ENCODE results near the gene PKHD1. TPM values are rescaled to one million over a fixed set of nuclear protein-coding genes. Genes with fewer than 3 reads are reported as not detected.

PKHD1 gene
- total and polyA plus RNA-seq, 2 of the 8 experiments (the other 6 are each of a cell fraction or from before 2014, with no cell fraction given), result 0.06 to 0.09 TPM

DNA sequence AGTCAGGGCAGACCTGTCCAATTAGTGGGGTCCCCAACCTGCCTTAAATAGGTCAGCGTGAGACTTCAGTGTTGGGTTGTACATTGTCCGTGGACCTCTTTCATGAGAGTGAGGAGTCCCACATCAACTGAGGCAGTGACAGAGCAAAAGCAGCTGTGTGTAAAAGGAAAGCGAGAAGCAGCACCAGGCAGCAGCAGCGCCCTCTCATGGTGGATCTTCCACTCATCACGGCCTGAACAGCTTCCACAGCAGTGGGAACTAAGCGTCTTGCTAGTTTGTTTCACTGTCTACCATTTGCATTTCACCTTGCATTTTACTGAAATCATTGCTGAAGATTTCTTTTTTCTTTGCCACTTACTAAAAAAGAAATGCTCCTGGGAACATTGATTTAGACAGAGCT lies 333.8 kb downstream of the PKHD1 start:
- FAIRE-seq, result peak; percentile 90
- H3K36me3 ChIP-seq (ENCODE audit: control insufficient read depth in 2 of 4, insufficient read depth in 4 of 4, low read length in 3 of 4), result no peaks in the 10 kb centered on the region
- POLR2A ChIA-PET (ENCODE audit: partially characterized antibody), result interaction anchor here (0.6 kb wide), 1 partner anchor 936 kb away, joined by 3 read pairs; no protein-coding TSS in a partner anchor
- H2BK15ac ChIP-seq (ENCODE audit: low read length), result no peak overlapping the region
- no peak overlapping the region for H3K56ac ChIP-seq (replicated peaks; ENCODE audit: insufficient read length, low read depth, low read length)
- no peaks in the 10 kb centered on the region for H3K4me1 ChIP-seq (replicated peaks in 1 of 4; ENCODE audit: control insufficient read depth in 3 of 4, insufficient read depth in 4 of 4, low read length in 3 of 4)
- DNase-seq (ENCODE audit: low read depth in 1 of 2, low spot score in 2 of 2), result peak; percentile 39 to 82
- H2BK5ac ChIP-seq (ENCODE audit: low read depth, low read length), result no peak overlapping the region
- no peaks in the 10 kb centered on the region for H3K79me1 ChIP-seq (ENCODE audit: low read depth, low read length)
- H3K4me3 ChIP-seq (ENCODE audit: extremely low read depth in 1 of 4, insufficient read depth in 2 of 4, low read depth in 3 of 4, low read length in 4 of 4), result no peak overlapping the region
- H3K9ac ChIP-seq (replicated peaks in 1 of 4; ENCODE audit: extremely low read depth in 1 of 4, low read depth in 3 of 4, low read length in 3 of 4), result no peak overlapping the region
- no peak overlapping the region for H3K27ac ChIP-seq (ENCODE audit: low read depth, low read length)
- no peaks in the 10 kb centered on the region for H3K27me3 ChIP-seq (replicated peaks in 1 of 4; ENCODE audit: control insufficient read depth in 3 of 4, extremely low read depth in 1 of 4, insufficient read depth in 3 of 4, low read length in 3 of 4)
- no peak overlapping the region for H3K23ac ChIP-seq (ENCODE audit: insufficient read length)
- no peaks in the 10 kb centered on the region for H3K79me2 ChIP-seq (ENCODE audit: control insufficient read depth in 1 of 2, insufficient read depth in 2 of 2, low read length in 2 of 2)
- whole genome bisulfite sequencing, 2 experiments (ENCODE audit: extremely low coverage in 1 of 2, insufficient coverage in 1 of 2, insufficient read length in 1 of 2, insufficient replicate concordance in 2 of 2, low coverage in 1 of 2, low lambda C conversion rate in 2 of 2, missing lambda C conversion rate in 1 of 2), result 18% methylated on average over 6 of the region's 6 CpGs; no CpG with 5 or more reads in 1 of the 2 experiments
- no peak overlapping the region for H4K91ac ChIP-seq (replicated peaks; ENCODE audit: insufficient read length, low read length)
- peak overlapping the region; percentile 66; the same call in 1 of the 2 replicates for H2AFZ ChIP-seq (ENCODE audit: low read length)
- H2AK5ac ChIP-seq (ENCODE audit: low read depth, low read length), result no peak overlapping the region
- no peak overlapping the region for H2BK20ac ChIP-seq (ENCODE audit: low read length)
- no peaks in the 10 kb centered on the region for H3K23me2 ChIP-seq (ENCODE audit: low read depth, low read length)
- no peak overlapping the region for H3K4me2 ChIP-seq (ENCODE audit: insufficient read depth in 1 of 2, low read depth in 2 of 2, low read length in 2 of 2)
- H2BK12ac ChIP-seq (ENCODE audit: low read depth, low read length), result no peak overlapping the region
- H2BK120ac ChIP-seq (replicated peaks; ENCODE audit: low read depth, low read length), result no peak overlapping the region
- no peak overlapping the region for H4K8ac ChIP-seq (ENCODE audit: extremely low read depth, insufficient read depth, low read length)
- H4K20me1 ChIP-seq (replicated peaks in 1 of 2; ENCODE audit: control insufficient read depth in 1 of 2, insufficient read depth in 2 of 2, low read length in 2 of 2), result no peaks in the 10 kb centered on the region
- H4K5ac ChIP-seq (ENCODE audit: insufficient read length, low read depth, low read length), result no peak overlapping the region
- H3K4ac ChIP-seq (replicated peaks; ENCODE audit: insufficient read length, low read depth, low read length), result no peak overlapping the region
- H3K14ac ChIP-seq (ENCODE audit: insufficient read length), result no peak overlapping the region
- H3K9me3 ChIP-seq (ENCODE audit: insufficient read depth in 2 of 2, low read depth in 1 of 2, low read length in 1 of 2), result no peaks in the 10 kb centered on the region
- no peak overlapping the region for H3K18ac ChIP-seq (ENCODE audit: extremely low read depth, low read length)
- CTCF ChIA-PET (ENCODE audit: partially characterized antibody), result interaction anchor here (0.7 to 3.4 kb wide), 42 partner anchors 8 to 936 kb away, joined by 3 to 17 read pairs (median 4); no protein-coding TSS in a partner anchor
- peak; percentile 9; the same call in 1 of the 2 replicates for TF ChIP-seq BACH1 (IDR thresholded peaks at IDR 0.05; ENCODE audit: low read length)
- no peak for TF ChIP-seq SIN3A (conservative IDR thresholded peaks at IDR 0.05 in 1 of 2, IDR thresholded peaks at IDR 0.05 in 1 of 2; ENCODE audit: low read depth in 1 of 2, low read length in 2 of 2)
- TF ChIP-seq, protein P1, sequence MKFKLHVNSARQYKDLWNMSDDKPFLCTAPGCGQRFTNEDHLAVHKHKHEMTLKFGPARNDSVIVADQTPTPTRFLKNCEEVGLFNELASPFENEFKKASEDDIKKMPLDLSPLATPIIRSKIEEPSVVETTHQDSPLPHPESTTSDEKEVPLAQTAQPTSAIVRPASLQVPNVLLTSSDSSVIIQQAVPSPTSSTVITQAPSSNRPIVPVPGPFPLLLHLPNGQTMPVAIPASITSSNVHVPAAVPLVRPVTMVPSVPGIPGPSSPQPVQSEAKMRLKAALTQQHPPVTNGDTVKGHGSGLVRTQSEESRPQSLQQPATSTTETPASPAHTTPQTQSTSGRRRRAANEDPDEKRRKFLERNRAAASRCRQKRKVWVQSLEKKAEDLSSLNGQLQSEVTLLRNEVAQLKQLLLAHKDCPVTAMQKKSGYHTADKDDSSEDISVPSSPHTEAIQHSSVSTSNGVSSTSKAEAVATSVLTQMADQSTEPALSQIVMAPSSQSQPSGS (IDR thresholded peaks at IDR 0.05; ENCODE audit: low read length), result no peak
- no peak for TF ChIP-seq MAFK (IDR thresholded peaks at IDR 0.05; ENCODE audit: low read depth, low read length)
- no peak for TF ChIP-seq TBP (IDR thresholded peaks at IDR 0.05; ENCODE audit: low read depth, low read length)
- TF ChIP-seq CHD1 (IDR thresholded peaks at IDR 0.05; ENCODE audit: low read depth, low read length), result no peak
- TF ChIP-seq, protein P2, sequence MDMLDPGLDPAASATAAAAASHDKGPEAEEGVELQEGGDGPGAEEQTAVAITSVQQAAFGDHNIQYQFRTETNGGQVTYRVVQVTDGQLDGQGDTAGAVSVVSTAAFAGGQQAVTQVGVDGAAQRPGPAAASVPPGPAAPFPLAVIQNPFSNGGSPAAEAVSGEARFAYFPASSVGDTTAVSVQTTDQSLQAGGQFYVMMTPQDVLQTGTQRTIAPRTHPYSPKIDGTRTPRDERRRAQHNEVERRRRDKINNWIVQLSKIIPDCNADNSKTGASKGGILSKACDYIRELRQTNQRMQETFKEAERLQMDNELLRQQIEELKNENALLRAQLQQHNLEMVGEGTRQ (IDR thresholded peaks at IDR 0.05; ENCODE audit: low read length), result no peak
- TF ChIP-seq EGR1 (IDR thresholded peaks at IDR 0.05; ENCODE audit: borderline replicate concordance, low read depth, low read length), result no peak
- TF ChIP-seq RNF2 (IDR thresholded peaks at IDR 0.05; ENCODE audit: borderline replicate concordance, low read depth, low read length, missing control alignments, poor library complexity, severe bottlenecking), result no peak
- TF ChIP-seq TCF12 (IDR thresholded peaks at IDR 0.05; ENCODE audit: low read depth, low read length), result no peak
- TF ChIP-seq SP1 (IDR thresholded peaks at IDR 0.05; ENCODE audit: low read depth, low read length), result no peak

All from H1 (cell line).